Measurements from ENCODE around the gene RNU1-1.
"Not testable (repeated sequence)": the region's sequence is repeated elsewhere in the genome, so short reads cannot be mapped to it uniquely, and the experiment has no call there.

Gene RNU1-1

DNA sequence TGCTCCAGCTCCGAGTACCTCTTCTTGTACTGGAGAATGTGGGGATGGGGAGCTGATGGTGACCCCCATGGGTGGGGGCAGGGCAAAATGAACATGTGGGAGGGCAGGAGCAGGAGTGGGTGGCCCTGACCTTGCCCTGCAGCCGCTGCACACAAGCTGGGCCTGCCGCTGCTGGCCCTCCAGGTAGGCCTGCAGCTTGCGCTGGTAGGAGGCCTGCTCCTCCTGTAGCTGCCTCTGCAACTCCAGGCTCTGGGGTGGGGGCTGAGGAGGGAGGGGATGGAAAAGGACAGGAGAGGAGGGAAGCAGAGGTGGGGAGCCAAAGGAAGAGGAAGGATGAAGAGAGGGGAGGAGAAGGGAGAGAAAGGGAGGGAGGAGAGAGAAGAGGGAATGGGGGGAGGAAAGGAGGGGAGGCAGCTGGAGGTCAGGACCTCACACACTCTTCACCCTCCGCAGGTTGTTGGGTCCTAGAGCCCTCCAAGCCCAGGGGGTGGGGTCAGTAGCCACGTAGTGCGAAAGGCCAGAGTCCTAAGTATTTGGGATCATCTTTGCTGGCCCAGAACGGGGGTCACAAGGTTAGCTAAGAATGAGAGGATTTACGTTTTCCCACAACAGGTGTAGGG lies 22.9 kb downstream of the RNU1-1 start:
- no peak for DNase-seq

- not testable (repeated sequence) for DNase-seq
Measured at GRCh38 chr1:16489195-16489880, 24.7 kb downstream of the RNU1-1 start.

GRCh38 chr1:16487011-16487410 lies 27.1 kb downstream of the RNU1-1 start:
- DNase-seq: not testable (repeated sequence)

DNA sequence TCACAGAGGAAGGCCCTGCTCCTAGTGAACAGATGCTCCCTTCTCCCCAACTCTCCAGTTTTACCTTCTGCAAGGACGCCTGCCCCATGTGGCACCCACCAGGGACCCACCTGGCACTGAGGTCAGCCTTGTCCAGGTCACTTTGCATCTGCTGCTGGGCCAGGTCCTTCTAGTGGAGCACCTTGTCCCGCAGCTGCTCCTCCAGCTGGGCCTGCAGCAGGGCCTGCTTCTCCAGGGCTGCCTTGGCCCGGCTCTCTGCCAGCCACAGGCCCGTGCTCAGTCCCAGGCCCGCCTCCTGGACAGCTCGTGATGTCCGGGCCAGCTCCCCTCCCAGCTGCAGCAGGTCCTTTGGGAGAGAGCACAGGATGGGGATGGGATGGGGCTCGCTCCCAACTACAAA lies 27.8 kb downstream of the RNU1-1 start:
- not testable (repeated sequence) for DNase-seq

DNA sequence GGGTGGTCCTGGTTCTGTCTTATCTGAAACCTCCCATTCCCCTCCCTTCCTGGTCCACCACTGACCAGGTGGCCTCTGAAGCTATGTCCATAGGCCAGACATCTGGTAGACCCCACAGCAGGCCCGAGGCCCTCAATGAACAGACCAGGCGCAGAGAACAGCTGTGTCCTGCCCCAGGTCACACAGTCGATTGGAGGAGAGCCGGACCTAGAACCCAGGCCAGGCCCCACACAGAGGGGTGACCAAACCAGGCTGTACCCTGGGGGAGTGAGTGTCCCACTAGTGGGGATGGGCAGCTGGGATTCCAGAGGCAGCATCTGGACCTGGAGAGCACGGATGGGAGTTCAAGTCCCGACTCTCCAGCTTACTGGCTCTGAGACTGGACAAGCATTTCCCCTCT lies 29.2 kb downstream of the RNU1-1 start:
- DNase-seq: no peak

- no peak for DNase-seq
Measured at GRCh38 chr1:16484501-16484835, 29.6 kb downstream of the RNU1-1 start.

GRCh38 chr1:16483639-16484500 lies 30.2 kb downstream of the RNU1-1 start:
- DNase-seq: not testable (repeated sequence)

- DNase-seq: not testable (repeated sequence)
Measured at GRCh38 chr1:16483146-16483545, 30.9 kb downstream of the RNU1-1 start.

DNA sequence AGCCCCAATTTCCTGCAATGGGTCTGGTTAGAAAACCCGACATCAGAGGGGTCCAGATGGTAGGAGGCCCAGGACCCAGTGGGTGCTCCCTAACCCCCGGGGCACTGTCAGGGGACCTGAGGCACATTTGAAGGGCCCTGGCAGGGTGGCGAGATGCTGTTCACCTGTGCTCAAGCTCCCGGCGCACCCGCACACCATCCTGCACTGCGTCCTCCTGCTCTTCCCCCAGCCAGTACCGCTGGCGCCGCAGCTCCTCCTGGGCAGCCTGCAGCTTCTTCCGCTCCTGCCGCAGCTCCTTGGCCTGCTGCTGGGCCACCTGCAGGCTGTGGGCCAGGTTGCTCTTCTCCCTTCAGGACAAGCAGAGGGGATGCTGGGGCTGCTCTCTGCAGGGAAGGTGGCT lies 36.0 kb downstream of the RNU1-1 start:
- no peak for DNase-seq

DNA sequence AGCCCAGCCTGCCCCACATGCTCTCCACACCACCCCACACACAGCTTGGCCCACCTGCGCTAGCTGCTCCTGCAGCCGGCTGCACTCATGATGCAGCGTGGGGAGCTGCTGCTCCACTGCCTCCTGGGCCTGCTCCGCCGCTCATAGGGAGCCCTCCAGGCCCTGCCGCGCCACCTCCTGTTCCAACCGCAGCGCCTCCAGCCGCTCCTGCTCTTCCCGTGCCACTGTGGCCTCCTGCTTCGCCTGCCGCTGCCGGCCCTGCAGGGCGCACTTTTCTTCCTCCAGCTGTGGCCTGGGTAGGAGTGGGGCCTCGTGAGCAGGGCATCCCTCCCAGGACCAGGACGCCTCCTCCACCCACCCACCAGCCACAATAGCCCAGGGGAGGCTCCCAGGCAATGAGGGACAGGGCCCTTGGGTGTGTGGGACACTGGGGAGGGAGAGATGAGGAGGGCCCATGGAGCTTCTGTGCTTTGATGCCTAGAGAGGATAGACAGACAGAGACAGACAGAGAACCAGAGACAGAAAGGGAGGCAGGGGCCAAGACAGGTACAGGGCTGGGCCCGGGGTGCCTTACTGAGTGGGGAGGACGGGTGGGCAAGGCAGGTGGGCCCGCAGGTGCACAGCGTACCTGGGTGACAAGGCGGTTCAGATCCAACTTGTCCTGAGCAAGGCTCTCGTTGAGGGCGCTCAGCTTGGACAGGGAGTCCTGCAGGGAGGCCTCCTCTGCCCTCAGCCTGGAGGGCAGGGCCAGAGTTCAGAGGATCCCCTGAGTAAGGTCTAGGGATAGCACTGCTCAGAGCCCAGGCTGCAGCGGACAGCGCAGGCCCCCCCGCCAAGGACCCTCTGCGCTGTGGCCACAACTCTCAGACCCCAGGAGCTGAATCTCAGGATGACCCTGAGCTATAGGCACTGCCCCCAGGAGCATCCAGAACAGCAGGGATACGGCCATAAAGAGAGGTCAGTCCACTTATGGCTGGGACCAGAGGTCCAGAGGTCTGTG lies 38.0 kb downstream of the RNU1-1 start:
- not testable (repeated sequence) for DNase-seq

DNA sequence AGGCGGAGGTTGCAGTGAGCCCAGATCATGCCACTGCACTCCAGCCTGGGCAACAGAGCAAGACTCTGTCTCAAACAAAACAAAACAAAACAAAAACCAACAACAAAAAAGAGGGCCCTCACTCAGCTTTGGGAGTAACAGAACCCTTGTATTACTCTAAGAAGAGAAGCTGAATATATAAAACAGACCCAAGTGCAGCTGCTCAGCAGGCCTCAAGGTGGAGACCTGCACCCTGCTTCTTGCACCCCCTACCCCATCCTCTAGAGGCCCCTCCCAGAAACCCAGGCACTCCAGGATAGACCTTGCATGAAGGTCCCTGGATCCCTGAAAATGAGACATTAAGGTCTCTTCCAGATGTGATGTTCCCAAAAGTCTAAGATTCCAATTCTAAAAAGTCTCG lies 39.2 kb downstream of the RNU1-1 start:
- DNase-seq: not testable (repeated sequence)

GRCh38 chr1:16474166-16474800 lies 39.8 kb downstream of the RNU1-1 start:
- no peak for DNase-seq

DNA sequence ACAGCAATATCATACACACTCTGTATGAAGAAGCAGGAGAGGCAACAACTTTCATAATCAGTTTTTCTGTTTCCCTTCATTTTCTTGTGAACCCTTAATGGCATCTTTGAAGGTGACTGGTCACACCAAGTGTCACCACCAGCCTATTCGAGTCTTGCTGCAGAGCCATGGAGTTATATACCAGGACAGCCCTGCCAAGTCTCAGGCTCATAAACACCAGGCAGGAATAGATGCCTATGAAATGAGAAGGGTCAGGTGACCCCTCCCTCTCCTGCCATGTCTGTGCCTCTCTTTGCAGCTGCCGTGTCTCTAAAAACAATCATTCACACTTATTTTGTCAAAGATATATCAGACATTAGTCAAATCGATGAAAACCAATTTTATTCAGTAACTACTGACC lies 45.5 kb downstream of the RNU1-1 start:
- no peak for DNase-seq

DNA sequence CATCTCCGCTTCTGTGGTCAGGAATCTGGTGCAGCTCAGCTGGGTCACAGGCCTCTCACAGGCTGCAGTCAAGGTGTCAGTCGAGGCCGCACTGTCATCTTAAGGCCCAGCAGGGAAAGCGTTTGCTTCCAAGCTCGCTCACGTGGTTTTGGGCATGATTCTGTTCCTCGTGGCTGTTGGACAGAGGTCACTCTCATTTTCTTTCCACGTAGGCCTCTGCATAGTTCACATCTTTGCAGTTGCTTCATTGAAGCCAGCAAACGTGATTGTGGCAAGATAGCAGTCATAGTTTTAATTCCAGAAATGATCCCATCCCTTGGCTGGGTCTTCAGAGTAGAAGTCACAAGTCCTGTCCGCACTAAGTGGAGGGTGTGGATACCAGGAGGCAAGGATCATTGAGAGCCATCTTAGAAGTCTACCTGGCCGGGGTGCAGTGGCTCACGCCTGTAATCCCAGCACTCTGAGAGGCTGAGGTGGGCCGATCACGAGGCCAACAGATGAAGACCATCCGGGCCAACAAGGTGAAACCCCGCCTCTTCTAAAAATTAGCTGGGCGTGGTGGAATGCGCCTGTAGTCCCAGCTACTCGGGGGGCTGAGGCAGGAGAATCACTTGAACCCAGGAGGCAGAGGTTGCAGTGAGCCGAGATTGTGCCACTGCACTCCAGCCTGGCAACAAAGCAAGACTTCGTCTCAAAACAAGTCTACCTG lies 49.0 kb downstream of the RNU1-1 start:
- DNase-seq: no peak
